ENCODE measurements around the gene ALMS1.
"Not testable (repeated sequence)": the region's sequence is repeated elsewhere in the genome, so short reads cannot be mapped to it uniquely, and the experiment has no call there.

The ALMS1 gene

GRCh38 chr2:73593680-73594079, 208.0 kb downstream of the ALMS1 start:
- TF ChIP-seq CTCF (IDR thresholded peaks at IDR 0.05): no peak
- H3K27me3 ChIP-seq: no peaks in the 10 kb centered on the region
- H3K4me1 ChIP-seq (ENCODE audit: control insufficient read depth in 1 of 2, insufficient read depth in 1 of 2, low read depth in 1 of 2, low read length in 1 of 2): no peaks in the 10 kb centered on the region
- no peaks in the 10 kb centered on the region for H3K36me3 ChIP-seq
- no peaks in the 10 kb centered on the region for H3K9me3 ChIP-seq
- no peak overlapping the region for H3K4me3 ChIP-seq (ENCODE audit: low read depth in 1 of 2, low read length in 1 of 2)
- H3K27ac ChIP-seq: no peak overlapping the region

- no peak for TF ChIP-seq CTCF (IDR thresholded peaks at IDR 0.05)
- H3K36me3 ChIP-seq: no peaks in the 10 kb centered on the region
- no peaks in the 10 kb centered on the region for H3K4me1 ChIP-seq (ENCODE audit: control insufficient read depth in 1 of 2, insufficient read depth in 1 of 2, low read depth in 1 of 2, low read length in 1 of 2)
- no peaks in the 10 kb centered on the region for H3K27me3 ChIP-seq
- no peak overlapping the region for H3K4me3 ChIP-seq (ENCODE audit: low read depth in 1 of 2, low read length in 1 of 2)
- no peak overlapping the region for H3K27ac ChIP-seq
- no peaks in the 10 kb centered on the region for H3K9me3 ChIP-seq
Measured at GRCh38 chr2:73594251-73594650, 208.6 kb downstream of the ALMS1 start.

- no peak overlapping the region for H3K27ac ChIP-seq
- peaks cover 12% of the 10 kb centered on the region for H3K36me3 ChIP-seq
- H3K4me3 ChIP-seq (ENCODE audit: low read depth in 1 of 2, low read length in 1 of 2): no peak overlapping the region
- H3K4me1 ChIP-seq (ENCODE audit: control insufficient read depth in 1 of 2, insufficient read depth in 1 of 2, low read depth in 1 of 2, low read length in 1 of 2): no peaks in the 10 kb centered on the region
- no peaks in the 10 kb centered on the region for H3K27me3 ChIP-seq
- H3K9me3 ChIP-seq: no peaks in the 10 kb centered on the region
- no peak for TF ChIP-seq CTCF (IDR thresholded peaks at IDR 0.05)
Measured at GRCh38 chr2:73601780-73602179, 216.1 kb downstream of the ALMS1 start.

- not testable (repeated sequence) for H3K9me3 ChIP-seq; H3K4me3 ChIP-seq (ENCODE audit: low read depth in 1 of 2, low read length in 1 of 2); H3K27me3 ChIP-seq; H3K4me1 ChIP-seq (ENCODE audit: control insufficient read depth in 1 of 2, insufficient read depth in 1 of 2, low read depth in 1 of 2, low read length in 1 of 2); H3K27ac ChIP-seq
- peaks cover 12% of the 10 kb centered on the region for H3K36me3 ChIP-seq
Measured at GRCh38 chr2:73603099-73603588, 217.5 kb downstream of the ALMS1 start.

- H3K36me3 ChIP-seq: peaks cover 12% of the 10 kb centered on the region
- H3K4me1 ChIP-seq (ENCODE audit: control insufficient read depth in 1 of 2, insufficient read depth in 1 of 2, low read depth in 1 of 2, low read length in 1 of 2); H3K27me3 ChIP-seq; H3K4me3 ChIP-seq (ENCODE audit: low read depth in 1 of 2, low read length in 1 of 2); H3K27ac ChIP-seq; H3K9me3 ChIP-seq: not testable (repeated sequence)
Measured at GRCh38 chr2:73604589-73604988, 219.0 kb downstream of the ALMS1 start.

GRCh38 chr2:73610111-73610510, 224.5 kb downstream of the ALMS1 start:
- no peaks in the 10 kb centered on the region for H3K9me3 ChIP-seq
- TF ChIP-seq CTCF (IDR thresholded peaks at IDR 0.05): no peak
- no peaks in the 10 kb centered on the region for H3K36me3 ChIP-seq
- no peak overlapping the region for H3K4me3 ChIP-seq (ENCODE audit: low read depth in 1 of 2, low read length in 1 of 2)
- H3K27ac ChIP-seq: no peak overlapping the region
- H3K27me3 ChIP-seq: no peaks in the 10 kb centered on the region
- H3K4me1 ChIP-seq (ENCODE audit: control insufficient read depth in 1 of 2, insufficient read depth in 1 of 2, low read depth in 1 of 2, low read length in 1 of 2): peaks cover 21% of the 10 kb centered on the region in 2 experiments

GRCh38 chr2:73611193-73611592, 225.6 kb downstream of the ALMS1 start:
- no peak for TF ChIP-seq CTCF (IDR thresholded peaks at IDR 0.05)
- H3K4me1 ChIP-seq (ENCODE audit: control insufficient read depth in 1 of 2, insufficient read depth in 1 of 2, low read depth in 1 of 2, low read length in 1 of 2): peaks cover 21 to 25% of the 10 kb centered on the region in 2 experiments
- no peaks in the 10 kb centered on the region for H3K9me3 ChIP-seq
- no peak overlapping the region for H3K27ac ChIP-seq
- H3K27me3 ChIP-seq: no peaks in the 10 kb centered on the region
- no peak overlapping the region for H3K4me3 ChIP-seq (ENCODE audit: low read depth in 1 of 2, low read length in 1 of 2)
- no peaks in the 10 kb centered on the region for H3K36me3 ChIP-seq
